Right renal pelvis (tissue), 4 donors: ENCODE measurements around the gene RTN4. TPM values are rescaled to one million over a fixed set of nuclear protein-coding genes. Genes with fewer than 3 reads are reported as not detected.
"Not testable (repeated sequence)": the region's sequence is repeated elsewhere in the genome, so short reads cannot be mapped to it uniquely, and the experiment has no call there.

Source experiments
- DNase-seq, 4 donors: peaks; one replicate each; pipeline ENCODE4 v3.0.0-alpha.2; 2013; ENCODE audit warnings: low read depth in 4 of 4, low spot score in 3 of 4, missing footprints in 1 of 4
- polyA plus RNA-seq, 4 donors: library from polyadenylated mRNA; unstranded; fragments of 120-200 nt; gene quantifications; one replicate each; pipeline ENCODE4 v1.2.1, GENCODE V29; 2013; ENCODE audit not compliant: insufficient read length in 4 of 4

The RTN4 gene
- polyA plus RNA-seq, 4 donors: 347 to 402 (median 378) TPM

DNA sequence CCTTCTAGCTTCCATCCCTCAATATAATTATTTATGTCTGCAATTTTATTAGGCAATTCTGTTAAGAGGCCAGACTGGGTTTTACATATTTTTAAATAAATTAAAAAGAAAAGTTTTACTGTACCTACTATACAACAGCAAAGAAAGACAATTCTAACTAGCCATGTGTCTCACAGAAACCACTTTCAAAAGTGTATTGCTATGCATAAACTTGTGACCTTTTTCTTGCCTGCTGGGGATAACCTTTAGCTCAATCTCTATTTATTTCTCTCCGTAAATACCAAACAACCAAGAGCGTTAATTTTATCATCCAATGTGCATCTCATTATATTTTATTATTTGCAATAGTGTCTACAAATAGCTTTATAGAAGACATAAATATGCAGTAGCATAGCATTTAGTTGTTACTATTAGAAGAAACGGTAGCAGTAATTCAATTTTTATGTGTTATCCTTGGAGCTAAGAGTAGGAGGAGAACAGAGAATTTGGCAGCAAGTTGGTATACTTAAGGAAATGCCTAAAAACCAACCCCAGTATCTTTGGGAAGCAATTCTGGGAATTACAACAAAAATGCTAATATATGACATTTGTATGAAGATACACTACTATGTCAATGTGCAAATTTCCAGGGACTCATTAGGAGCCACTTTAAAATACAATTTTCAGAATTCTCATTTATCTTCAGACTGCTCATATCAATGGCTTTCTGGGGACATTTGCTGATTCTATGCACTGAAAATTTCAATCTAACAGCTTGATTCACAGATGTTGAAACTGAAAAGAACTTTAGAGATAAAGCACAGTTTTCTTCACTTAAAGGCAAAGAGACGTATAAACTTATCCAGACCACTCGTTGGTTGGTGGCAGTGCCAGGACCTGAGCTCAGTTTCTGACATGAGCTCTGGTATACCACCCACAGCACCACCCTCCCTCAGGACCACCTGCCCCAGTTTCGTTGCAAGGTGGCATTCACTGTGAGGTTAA, 23.0 kb upstream of the RTN4 start:
- DNase-seq: peak in 1 of 4 donors; percentile 12

GRCh38 chr2:55063713-55064323, 13.6 kb upstream of the RTN4 start:
- no peak for DNase-seq

GRCh38 chr2:55063226-55063625, 13.0 kb upstream of the RTN4 start:
- DNase-seq: no peak

GRCh38 chr2:55062754-55063153, 12.5 kb upstream of the RTN4 start:
- DNase-seq: no peak

- DNase-seq: no peak
Observed at GRCh38 chr2:55061523-55062344, 11.5 kb upstream of the RTN4 start.

DNA sequence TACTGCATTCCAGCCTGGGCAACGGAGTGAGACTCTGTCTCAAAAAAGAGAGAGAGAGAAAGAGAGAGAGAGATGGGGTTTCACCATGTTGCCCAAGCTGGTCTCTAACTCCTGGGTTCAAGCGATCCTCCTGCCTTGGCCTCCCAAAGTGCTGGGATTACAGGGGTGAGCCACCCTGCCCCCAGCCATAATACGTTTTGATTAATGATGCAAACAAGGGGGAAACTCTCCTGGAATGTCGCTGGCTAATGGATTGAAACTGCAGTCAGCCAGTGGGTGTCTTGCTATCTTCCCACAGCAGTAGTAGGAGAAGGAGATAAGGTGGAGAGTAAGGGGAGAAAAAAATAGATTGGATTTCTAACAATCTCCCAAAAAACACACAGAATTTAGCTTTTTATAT, 9.5 kb upstream of the RTN4 start:
- no peak for DNase-seq

- DNase-seq: no peak
Observed at GRCh38 chr2:55057474-55057873, 7.2 kb upstream of the RTN4 start.

DNA sequence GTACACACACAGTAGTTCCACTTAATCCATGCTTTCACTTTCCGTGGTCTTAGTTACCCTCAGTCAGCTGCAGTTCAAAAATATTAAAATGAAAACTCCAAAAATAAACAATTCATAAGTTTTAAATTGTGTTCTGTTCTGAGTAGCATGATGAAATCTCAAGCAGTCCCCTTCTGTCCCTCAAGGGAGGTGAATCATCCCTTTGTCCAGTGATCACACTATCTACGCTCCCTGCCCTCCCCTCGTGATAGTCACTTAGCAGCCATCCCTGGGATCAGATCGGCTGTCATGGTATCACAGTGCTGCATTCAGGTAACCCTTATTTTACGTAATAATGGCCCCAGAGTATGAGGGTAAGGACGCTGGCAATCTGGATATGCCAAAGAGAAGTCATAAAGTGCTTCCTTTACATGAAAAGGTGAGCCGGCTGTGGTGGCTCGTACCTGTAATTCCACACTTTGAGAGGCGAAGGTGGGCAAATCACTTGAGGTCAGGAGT, 5.8 kb upstream of the RTN4 start:
- no peak for DNase-seq

GRCh38 chr2:55054106-55054875, 4.0 kb upstream of the RTN4 start:
- no peak for DNase-seq

DNA sequence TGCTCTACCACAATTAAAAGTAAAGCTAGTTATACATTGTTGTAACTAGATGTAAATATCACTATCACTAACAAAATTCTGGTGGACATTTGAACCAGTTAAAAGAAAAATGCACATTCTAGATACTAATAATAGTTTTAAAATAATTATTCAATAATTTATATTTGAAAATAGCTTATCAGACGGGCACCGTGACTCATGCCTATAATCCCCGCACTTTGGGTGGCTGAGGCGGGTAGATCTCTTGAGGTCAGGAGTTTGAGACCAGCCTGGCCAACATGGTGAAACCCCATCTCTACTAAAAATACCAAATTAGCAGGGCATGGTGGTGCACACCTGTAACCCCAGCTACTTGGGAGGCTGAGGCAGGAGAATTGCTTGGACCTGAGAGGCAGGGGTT, 3.0 kb upstream of the RTN4 start:
- not testable (repeated sequence) for DNase-seq

DNA sequence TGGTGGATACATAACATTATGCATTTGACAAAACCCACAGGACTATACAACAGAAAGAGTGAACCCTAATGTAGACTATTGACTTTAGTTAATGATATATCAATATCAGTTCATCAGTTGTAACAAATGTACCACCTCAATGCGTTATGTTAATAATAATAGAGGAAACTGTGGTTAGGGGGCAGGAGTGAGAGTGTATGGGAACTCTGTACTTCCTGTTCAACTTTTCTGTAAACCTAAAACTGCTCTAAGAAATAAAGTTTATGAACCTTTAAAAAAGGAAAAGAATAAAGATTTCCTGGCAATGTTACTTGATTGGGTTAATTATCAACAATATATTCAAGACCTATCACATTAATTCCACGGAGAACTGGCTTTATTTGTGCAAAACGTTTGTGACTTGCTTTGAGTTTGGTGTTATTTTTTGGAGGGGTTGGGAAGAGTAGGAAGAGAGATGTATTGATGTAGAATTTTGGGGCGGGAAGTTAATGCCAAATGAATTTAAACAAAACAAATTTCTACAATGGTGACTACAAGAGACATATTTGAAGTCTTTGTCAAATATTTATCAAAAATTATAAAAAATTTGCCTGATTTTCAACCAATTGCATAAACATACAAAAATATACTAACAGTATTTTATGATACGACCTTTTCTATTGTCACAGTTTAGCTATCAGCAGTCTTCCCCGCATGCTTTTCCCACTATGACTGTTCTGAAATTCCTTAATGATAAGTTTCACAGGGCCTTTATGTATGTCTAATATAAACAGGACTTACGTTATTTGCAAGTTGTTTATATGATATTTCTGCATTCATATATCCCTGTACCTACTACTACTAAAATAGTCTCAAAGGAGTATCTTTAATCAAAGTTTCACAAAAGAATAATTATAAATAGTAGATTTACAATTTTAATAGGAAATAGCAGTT, 2.1 kb upstream of the RTN4 start:
- DNase-seq: no peak

- peak in 1 of 4 donors; percentile 23 for DNase-seq
Observed at GRCh38 chr2:55051026-55051866, 995 bp upstream of the RTN4 start.

DNA sequence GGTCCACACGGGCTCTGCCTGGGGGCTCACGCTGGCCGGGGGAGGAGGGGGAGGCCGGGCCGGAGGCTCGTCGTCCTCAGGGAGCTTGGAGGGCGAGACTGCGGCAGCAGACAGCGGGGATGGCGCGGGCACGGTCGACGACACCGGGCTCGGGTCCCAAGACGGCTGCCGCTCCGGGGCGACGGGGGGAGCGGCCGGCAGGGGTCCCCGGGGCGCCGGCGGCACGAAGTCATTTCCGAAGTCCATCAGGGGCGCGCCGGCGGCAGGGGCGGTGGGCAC, 491 bp downstream of the RTN4 start:
- DNase-seq: peak in 1 of 4 donors; percentile 23

DNA sequence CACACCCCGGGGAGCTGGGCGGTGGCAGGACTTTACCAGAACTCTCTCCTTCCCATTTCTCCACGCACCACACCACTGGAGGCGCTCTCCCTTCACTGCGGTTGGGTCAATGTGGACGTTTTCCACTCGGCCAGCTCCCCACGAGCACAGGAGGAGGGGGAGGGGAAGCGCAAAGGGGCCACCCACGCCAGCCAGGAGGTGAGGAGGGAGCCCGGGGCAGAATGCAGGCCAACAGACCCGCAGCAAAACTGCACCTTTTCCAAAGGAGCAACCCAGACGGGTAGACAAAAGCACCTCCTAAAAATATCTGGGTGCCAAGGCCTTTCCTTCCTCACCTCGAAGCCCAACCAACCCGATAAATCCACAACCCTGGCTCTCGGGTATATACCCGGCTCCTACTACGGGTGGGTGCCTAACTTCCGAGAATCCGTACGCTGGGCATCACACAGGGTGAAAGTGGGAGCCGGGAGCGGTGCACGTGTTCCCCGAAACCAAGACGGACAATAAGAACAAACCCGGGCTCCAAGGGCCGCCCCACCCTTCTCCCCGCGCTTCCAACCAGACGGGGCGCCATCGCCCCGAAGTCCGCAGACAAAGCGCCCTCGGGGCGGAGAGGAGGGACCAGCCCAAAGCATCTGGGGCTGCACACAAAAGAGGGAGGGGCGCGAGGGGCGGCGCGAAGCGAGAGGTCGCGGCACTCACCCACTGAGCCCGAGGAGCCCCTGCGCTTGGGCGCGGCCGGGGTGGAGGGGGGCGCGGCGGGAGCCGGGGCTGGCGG, 1.0 kb downstream of the RTN4 start:
- DNase-seq: peak; percentile 56 to 89 (median 76)

DNA sequence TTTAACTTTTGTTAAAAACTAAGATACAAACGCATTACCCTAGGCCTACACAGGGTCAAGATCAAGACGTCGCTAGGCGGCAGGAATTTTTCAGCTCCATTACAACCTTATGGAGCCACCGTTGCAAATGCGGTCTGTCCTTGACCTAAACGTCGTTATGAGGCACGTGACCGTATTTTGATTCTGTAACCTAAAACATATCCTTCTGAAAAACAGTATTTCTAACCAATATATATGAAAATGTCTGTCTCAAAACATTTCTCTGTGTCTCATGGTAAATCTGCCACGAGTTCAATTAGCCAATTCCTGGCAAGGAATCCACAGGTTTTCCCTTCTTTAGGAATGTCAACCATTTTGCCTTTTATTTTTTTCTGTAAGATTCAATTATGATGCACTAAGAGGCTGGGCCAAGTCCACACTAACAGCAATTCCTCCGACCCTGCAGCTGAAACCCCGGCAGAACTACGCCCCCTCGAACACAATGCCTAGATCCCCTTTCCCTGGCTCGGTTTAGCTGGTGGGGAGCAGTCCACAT, 1.7 kb downstream of the RTN4 start:
- DNase-seq: peak in 3 of 4 donors; percentile 45 to 75 (median 47)

DNA sequence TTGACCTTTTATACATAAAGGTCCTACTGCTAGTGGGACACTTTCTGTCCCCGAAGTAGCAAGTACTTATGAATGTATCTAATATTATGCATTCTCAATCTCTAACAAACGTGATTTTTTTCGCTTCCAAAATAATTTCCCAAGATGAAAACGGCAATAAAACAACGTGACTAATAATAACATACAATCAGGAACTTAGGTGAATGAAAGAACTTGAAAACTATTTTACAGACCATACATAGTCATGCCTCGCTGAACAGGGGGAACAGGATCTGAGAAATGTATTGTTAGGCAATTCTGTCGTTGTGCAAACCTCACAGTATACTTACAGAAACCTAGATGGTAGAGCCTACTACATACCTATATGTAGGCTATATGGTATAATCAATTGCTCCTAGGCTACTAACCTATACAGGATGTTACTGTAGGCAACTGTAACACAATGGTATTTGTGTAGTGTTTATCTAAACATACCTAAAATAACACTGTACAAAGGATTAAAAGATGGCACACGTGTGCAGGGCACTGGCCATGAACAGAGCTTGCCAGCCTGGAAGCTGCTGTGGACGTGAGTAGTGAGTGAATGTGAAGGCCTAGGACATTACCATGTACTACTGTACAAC, 2.5 kb downstream of the RTN4 start:
- DNase-seq: peak in 2 of 4 donors; percentile 31 to 40

DNA sequence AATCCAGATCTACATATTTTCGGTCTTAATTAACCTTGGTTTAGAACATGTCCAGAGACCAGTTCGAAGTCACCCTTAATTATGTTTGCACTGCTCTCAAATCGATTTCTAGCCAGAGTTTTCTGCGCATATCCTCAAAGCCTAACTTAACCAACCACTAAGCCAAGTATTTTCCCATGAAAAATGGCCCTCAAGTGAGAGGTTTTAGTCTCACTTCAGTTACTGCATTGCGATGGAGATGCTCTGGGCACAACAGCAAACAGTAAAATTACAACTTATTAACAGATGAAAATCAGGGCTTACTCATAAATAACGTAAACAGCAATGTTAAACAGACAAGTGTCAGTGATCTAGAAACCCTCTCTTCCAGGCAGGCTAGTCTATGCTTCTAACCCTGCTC, 4.5 kb downstream of the RTN4 start:
- no peak for DNase-seq
